Activated T-cell treated with anti-CD3 and anti-CD28 coated beads for 1 hour (primary cell): ENCODE results near the gene PTPRN2.

Experiments
- DNase-seq: peaks from one replicate; pipeline ENCODE4 v3.0.0-alpha.2; 2020; ENCODE audit warnings: low read depth

The PTPRN2 gene

DNA sequence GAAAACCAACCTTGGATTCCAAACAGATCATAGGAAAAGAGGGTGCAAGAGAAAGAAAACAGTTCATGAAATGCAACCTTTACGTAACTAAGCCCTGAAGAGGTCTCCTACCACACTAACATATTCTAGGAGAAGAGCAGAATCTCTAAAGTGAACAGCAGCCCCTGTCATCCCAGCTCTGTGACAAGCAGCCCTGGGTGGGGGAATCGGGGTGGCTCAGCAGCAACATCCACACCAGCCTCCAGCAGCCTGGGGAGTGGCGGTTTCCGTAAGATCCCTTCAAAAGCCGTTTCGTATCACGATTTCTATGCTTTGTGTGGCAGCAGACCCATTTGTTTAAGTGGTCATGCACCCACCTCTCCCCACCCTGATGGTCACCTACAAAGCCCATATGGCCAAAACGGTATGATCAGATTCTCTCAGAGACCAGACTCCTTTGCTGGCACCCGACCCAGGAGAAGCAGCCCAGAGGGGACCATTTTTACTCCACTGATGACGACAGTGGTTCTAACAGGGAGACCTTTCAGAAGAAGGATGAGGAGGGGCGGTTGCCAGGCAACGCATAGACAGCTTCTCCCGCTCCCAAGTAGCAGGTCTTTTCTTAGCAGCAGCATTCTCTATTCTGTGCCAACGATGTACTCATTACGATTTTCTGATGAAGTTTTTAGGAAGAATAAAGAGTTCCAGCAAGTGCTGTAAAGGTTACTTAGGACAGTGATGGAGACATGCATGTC is 950.2 kb downstream of the PTPRN2 start:
- no peak for DNase-seq

GRCh38 chr7:157635669-157636068 is 952.0 kb downstream of the PTPRN2 start:
- no peak for DNase-seq

GRCh38 chr7:157635148-157635500 is 952.5 kb downstream of the PTPRN2 start:
- DNase-seq, result no peak

- no peak for DNase-seq
Measured at GRCh38 chr7:157634401-157635147, 953.0 kb downstream of the PTPRN2 start.

- DNase-seq, result no peak
Measured at GRCh38 chr7:157633465-157634185, 954.0 kb downstream of the PTPRN2 start.

DNA sequence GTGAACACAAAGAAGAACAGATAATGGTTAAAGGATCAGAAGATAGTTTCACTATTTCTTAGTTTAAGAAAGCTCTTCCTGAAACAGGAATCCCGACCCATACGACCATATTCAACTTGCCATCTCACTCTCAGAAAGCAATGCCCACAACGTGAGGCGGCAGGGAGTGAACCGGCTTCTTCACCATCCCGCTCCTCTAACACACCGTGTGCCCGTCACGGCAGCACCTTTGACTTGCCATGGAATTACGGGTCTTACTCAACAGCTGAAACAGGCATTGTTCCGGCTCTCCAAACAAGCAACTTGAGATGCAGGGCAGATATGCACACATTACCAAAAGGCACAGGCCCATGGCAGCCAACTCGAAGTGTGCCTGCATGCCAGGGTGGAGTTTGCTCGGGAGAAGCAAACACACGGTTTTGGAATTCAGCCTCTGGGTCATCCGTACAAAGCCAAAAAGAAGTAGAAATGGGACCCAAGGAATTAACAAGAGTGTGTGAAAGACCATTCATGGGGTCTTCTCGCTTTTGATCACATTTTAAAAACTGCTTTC is 957.2 kb downstream of the PTPRN2 start:
- DNase-seq, result no peak

- DNase-seq, result no peak
Measured at GRCh38 chr7:157628456-157628855, 959.2 kb downstream of the PTPRN2 start.

DNA sequence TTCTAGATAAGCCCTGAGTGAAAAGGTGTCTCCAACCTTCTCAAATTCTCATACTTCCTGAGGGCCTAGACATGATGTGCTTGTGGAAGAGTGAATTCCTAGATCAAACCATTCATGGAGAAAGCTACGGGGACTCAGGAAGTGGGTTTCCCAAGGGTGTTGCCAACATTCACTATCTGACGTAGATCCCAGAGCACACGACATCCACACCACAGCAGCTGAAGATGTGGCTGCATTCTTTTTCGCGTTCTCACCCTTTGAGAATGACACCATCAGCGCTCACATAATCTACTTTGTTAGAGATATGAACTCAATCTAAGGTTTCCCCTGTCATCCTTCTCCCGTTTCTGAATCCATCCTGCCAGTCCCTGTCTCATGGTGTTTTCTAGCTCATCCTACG is 960.0 kb downstream of the PTPRN2 start:
- no peak for DNase-seq

DNA sequence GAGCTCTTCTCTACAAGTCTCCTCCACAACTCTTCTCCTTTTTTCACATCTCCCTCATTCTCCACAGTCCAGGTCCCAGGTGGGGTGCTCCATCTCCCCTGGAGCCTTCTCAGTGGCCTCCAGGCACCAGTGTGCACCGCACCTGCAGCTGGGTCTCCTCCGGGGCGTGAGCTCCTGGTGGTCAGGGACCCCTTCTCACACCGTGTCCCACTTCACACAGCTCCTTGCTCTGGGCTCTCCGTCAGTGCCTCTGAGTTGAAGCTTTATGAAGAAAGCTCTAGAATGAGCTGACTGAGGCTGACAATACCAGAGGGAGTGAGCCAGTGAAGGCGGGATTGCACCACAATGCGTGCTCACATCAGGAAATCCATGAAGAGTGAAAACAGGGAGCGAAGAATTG is 960.6 kb downstream of the PTPRN2 start:
- no peak for DNase-seq

- no peak for DNase-seq
Measured at GRCh38 chr7:157625973-157626742, 961.5 kb downstream of the PTPRN2 start.

DNA sequence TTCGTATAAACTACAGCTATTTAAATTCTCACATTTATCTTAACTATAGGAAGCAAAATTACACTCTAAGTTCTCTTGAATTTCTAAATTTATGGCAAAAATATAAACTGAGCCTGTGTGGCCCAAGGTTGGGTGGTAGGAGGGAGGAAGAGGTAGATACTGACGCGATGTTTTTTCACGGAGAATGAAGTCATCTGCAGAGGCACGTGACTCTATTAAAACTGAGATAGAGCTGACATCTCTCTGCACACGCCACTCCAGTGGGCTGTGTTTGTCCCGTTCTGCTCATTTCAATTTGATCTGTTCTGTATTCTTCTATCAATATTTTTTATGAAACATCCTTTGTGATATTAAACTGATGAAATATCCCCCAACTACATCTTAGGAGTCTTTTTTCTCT is 964.1 kb downstream of the PTPRN2 start:
- no peak for DNase-seq

GRCh38 chr7:157622408-157623205 is 965.0 kb downstream of the PTPRN2 start:
- DNase-seq, result no peak

GRCh38 chr7:157622000-157622399 is 965.6 kb downstream of the PTPRN2 start:
- DNase-seq, result no peak

- no peak for DNase-seq
Measured at GRCh38 chr7:157621131-157621681, 966.4 kb downstream of the PTPRN2 start.

- DNase-seq, result no peak
Measured at GRCh38 chr7:157620616-157621015, 967.0 kb downstream of the PTPRN2 start.

- DNase-seq, result no peak
Measured at GRCh38 chr7:157619753-157620525, 967.7 kb downstream of the PTPRN2 start.

DNA sequence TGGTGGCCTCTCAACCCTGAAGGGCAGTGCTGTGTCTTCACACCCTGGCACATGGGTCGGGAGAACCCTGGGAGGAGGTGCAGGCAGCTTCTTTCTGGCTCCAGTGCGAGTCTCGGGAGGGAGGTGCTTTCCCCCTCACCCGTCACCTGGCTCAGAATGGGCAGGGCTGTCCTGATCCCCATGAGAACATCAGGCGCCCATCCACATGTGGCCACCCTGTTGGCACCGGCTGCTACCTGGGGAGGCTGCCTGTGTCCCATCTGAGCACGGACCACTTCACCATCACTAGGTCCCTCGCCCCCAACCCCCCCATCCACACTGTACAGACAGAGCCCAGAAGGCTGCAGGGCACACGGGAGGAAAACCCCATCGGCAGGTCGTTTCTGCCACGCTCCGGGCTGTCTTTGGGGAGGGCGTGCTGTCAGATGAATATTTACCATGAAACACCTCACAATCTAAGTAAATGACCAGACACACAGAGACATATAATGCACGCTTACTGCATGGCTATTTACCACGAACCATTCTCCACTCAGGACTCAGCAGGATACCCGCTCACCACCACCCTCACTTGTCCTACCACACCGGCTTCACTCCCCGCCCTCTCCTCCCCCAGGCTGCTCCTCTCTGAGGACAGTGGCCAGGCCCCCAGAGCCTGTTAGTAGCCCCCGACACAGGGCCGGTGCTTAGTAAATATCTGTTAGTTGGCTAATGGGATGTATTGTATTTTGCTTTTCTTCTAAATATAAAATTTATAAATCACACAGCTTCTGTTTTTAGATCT is 968.6 kb downstream of the PTPRN2 start:
- DNase-seq, result no peak

GRCh38 chr7:157618091-157618726 is 969.4 kb downstream of the PTPRN2 start:
- no peak for DNase-seq

DNA sequence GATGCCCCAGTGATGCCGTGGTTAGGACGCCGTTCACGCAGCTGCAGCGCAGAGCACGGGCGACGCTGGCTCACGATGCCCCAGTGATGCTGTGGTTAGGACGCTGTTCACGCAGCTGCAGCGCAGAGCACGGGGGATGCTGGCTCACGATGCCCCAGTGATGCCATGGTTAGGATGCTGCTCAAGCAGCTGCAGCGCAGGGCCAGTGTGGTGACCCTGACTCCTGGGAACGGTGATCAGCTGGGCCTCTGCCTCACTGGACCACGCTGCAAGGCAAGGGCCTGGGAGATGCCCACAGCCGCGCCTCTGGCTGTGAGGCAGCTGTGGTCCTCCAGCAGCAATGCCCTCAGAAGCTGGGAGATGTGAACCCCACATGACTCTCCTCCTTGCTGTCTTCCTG is 970.2 kb downstream of the PTPRN2 start:
- DNase-seq, result no peak
